H1 (cell line): ENCODE data around the gene DENND1A. TPM values are rescaled to one million over a fixed set of nuclear protein-coding genes. Genes with fewer than 3 reads are reported as not detected.

Experiments used
- CTCF ChIA-PET: fragments of 300-600 bp; sonication (Branson Sonifier 250); formaldehyde crosslinking; loops from one replicate; lab custom pipeline; 2021; ENCODE audit not compliant: partially characterized antibody; lab: Charles Lee
- POLR2A ChIA-PET: fragments of 300-600 bp; sonication (Branson Sonifier 250); formaldehyde crosslinking; loops from one replicate; lab custom pipeline; 2021; ENCODE audit warnings: inconsistent platforms; ENCODE audit not compliant: partially characterized antibody; lab: Charles Lee
- DNase-seq, 2 experiments: peaks; one replicate each; pipeline versions ENCODE4 v3.0.0 to v3.0.0-alpha.2; 2010 to 2022; ENCODE audit warnings: low spot score in 2 of 2, low read depth in 1 of 2, mixed read lengths in 1 of 2
- FAIRE-seq: peaks from 2 replicates; lab custom pipeline; 2011; peaks lifted over from hg19 to GRCh38; lab: Jason Lieb, UNC
- H2AFZ ChIP-seq: 2 replicates; pipeline ENCODE4 v1.8.1; 2012; ENCODE audit warnings: low read length, inconsistent platforms
- H2AK5ac ChIP-seq: 2 replicates; pipeline ENCODE4 v1.6.1; 2013; ENCODE audit warnings: low read depth, low read length
- H2BK120ac ChIP-seq: replicated peaks from 2 replicates; pipeline ENCODE3; 2013; ENCODE audit warnings: low read depth, low read length, inconsistent platforms
- H2BK12ac ChIP-seq: 2 replicates; pipeline ENCODE4 v1.6.1; 2013; ENCODE audit warnings: low read depth, low read length
- H2BK15ac ChIP-seq: 2 replicates; pipeline ENCODE4 v1.6.1; 2013; ENCODE audit warnings: low read length
- H2BK20ac ChIP-seq: 2 replicates; pipeline ENCODE4 v1.6.1; 2013; ENCODE audit warnings: low read length
- H2BK5ac ChIP-seq: 2 replicates; pipeline ENCODE4 v1.6.1; 2013; ENCODE audit warnings: low read depth, low read length
- H3K14ac ChIP-seq: 2 replicates; pipeline ENCODE4 v1.6.1; 2013; ENCODE audit warnings: inconsistent platforms; ENCODE audit not compliant: insufficient read length
- H3K18ac ChIP-seq: 2 replicates; pipeline ENCODE4 v1.6.1; 2013; ENCODE audit warnings: low read length; ENCODE audit errors: extremely low read depth
- H3K23ac ChIP-seq: 2 replicates; pipeline ENCODE4 v1.6.1; 2013; ENCODE audit warnings: inconsistent platforms; ENCODE audit not compliant: insufficient read length
- H3K23me2 ChIP-seq: 2 replicates; pipeline ENCODE4 v1.6.1; 2013; ENCODE audit warnings: low read depth, low read length
- H3K27ac ChIP-seq: 2 replicates; pipeline ENCODE4 v1.6.1; 2011; ENCODE audit warnings: low read depth, low read length, inconsistent platforms
- H3K27me3 ChIP-seq, 4 experiments: replicated peaks in 1 of 4; 1 replicate in 1 of 4; 2 replicates in 3 of 4; pipeline versions ENCODE4 v1.6.1 to v1.8.1; 2011 to 2013; ENCODE audit warnings: low read length in 3 of 4, mild to moderate bottlenecking in 3 of 4, inconsistent platforms in 2 of 4, mixed read lengths in 2 of 4, moderate library complexity in 1 of 4; ENCODE audit not compliant: control insufficient read depth in 3 of 4, insufficient read depth in 3 of 4; ENCODE audit errors: extremely low read depth in 1 of 4
- H3K36me3 ChIP-seq, 4 experiments: 2 replicates each; pipeline versions ENCODE4 v1.6.1 to v1.8.1; 2011 to 2013; ENCODE audit warnings: mild to moderate bottlenecking in 4 of 4, low read length in 3 of 4, moderate library complexity in 2 of 4, control low read depth in 1 of 4, inconsistent platforms in 1 of 4; ENCODE audit not compliant: insufficient read depth in 4 of 4, control insufficient read depth in 2 of 4
- H3K4ac ChIP-seq: replicated peaks from 2 replicates; pipeline ENCODE3; 2013; ENCODE audit warnings: low read length, low read depth, mixed read lengths, inconsistent platforms; ENCODE audit not compliant: insufficient read length
- H3K4me1 ChIP-seq, 4 experiments: replicated peaks in 1 of 4; 1 replicate in 1 of 4; 2 replicates in 3 of 4; pipeline versions ENCODE4 v1.6.1 to v1.8.1; 2011 to 2013; ENCODE audit warnings: low read length in 3 of 4, inconsistent platforms in 2 of 4, mixed read lengths in 1 of 4; ENCODE audit not compliant: insufficient read depth in 4 of 4, control insufficient read depth in 3 of 4
- H3K4me2 ChIP-seq, 2 experiments: 2 replicates each; pipeline versions ENCODE4 v1.6.1 to v1.8.1; 2011 to 2013; ENCODE audit warnings: low read depth in 2 of 2, low read length in 2 of 2, control low read depth in 1 of 2, inconsistent platforms in 1 of 2, mild to moderate bottlenecking in 1 of 2; ENCODE audit not compliant: insufficient read depth in 1 of 2
- H3K4me3 ChIP-seq, 4 experiments: fragments of 200-600, 300-600 bp in 1 of 4; sonication (generic), shearing (Covaris generic), sonication (Bioruptor Twin) in 1 of 4; 2 replicates each; pipeline versions ENCODE4 v1.5.1 to v1.8.1; 2011 to 2016; ENCODE audit warnings: low read length in 4 of 4, low read depth in 3 of 4, control low read depth in 2 of 4, inconsistent platforms in 2 of 4, mild to moderate bottlenecking in 2 of 4, mixed read lengths in 1 of 4, moderate library complexity in 1 of 4; ENCODE audit not compliant: insufficient read depth in 2 of 4; ENCODE audit errors: extremely low read depth in 1 of 4
- H3K56ac ChIP-seq: replicated peaks from 2 replicates; pipeline ENCODE3; 2013; ENCODE audit warnings: low read depth, mild to moderate bottlenecking, mixed read lengths, low read length, inconsistent platforms; ENCODE audit not compliant: insufficient read length
- H3K79me1 ChIP-seq: 2 replicates; pipeline ENCODE4 v1.6.1; 2013; ENCODE audit warnings: low read depth, low read length, control low read depth
- H3K79me2 ChIP-seq, 2 experiments: 2 replicates each; pipeline versions ENCODE4 v1.6.1 to v1.8.1; 2012 to 2013; ENCODE audit warnings: low read length in 2 of 2, mild to moderate bottlenecking in 2 of 2, inconsistent platforms in 1 of 2; ENCODE audit not compliant: insufficient read depth in 2 of 2, control insufficient read depth in 1 of 2
- H3K9ac ChIP-seq, 4 experiments: replicated peaks in 1 of 4; 1 replicate in 1 of 4; 2 replicates in 3 of 4; pipeline versions ENCODE4 v1.6.1 to v1.8.1; 2011 to 2013; ENCODE audit warnings: low read depth in 3 of 4, low read length in 3 of 4, control low read depth in 2 of 4, mild to moderate bottlenecking in 2 of 4, moderate library complexity in 2 of 4, inconsistent platforms in 1 of 4; ENCODE audit errors: extremely low read depth in 1 of 4
- H3K9me3 ChIP-seq, 2 experiments: 2 replicates each; pipeline versions ENCODE4 v1.6.1 to v1.8.1; 2012 to 2013; ENCODE audit warnings: mild to moderate bottlenecking in 2 of 2, moderate library complexity in 2 of 2, control low read depth in 1 of 2, inconsistent platforms in 1 of 2, low read depth in 1 of 2, low read length in 1 of 2, mixed read lengths in 1 of 2; ENCODE audit not compliant: insufficient read depth in 2 of 2
- H4K20me1 ChIP-seq, 2 experiments: replicated peaks in 1 of 2; 2 replicates each; pipeline versions ENCODE3 to v1.8.1; 2011 to 2013; ENCODE audit warnings: inconsistent platforms in 2 of 2, low read length in 2 of 2, mild to moderate bottlenecking in 1 of 2; ENCODE audit not compliant: insufficient read depth in 2 of 2, control insufficient read depth in 1 of 2
- H4K5ac ChIP-seq: 2 replicates; pipeline ENCODE4 v1.6.1; 2013; ENCODE audit warnings: low read length, low read depth, mixed read lengths, inconsistent platforms; ENCODE audit not compliant: insufficient read length
- H4K8ac ChIP-seq: 2 replicates; pipeline ENCODE4 v1.8.0; 2013; ENCODE audit warnings: mild to moderate bottlenecking, moderate library complexity, low read length, inconsistent platforms; ENCODE audit not compliant: insufficient read depth; ENCODE audit errors: extremely low read depth
- H4K91ac ChIP-seq: replicated peaks from 2 replicates; pipeline ENCODE3; 2013; ENCODE audit warnings: low read length, mixed read lengths, inconsistent platforms; ENCODE audit not compliant: insufficient read length
- FOSL1 ChIP-seq: IDR thresholded peaks from 2 replicates; pipeline ENCODE4 v1.6.1; 2011; ENCODE audit warnings: mild to moderate bottlenecking, low read depth, low read length, moderate library complexity; ENCODE audit not compliant: insufficient read depth
- HDAC6 ChIP-seq: IDR thresholded peaks from one replicate; pipeline ENCODE4 v1.7.1; 2012; ENCODE audit warnings: low read depth, mild to moderate bottlenecking, inconsistent platforms, low read length, moderate library complexity
- MAFK ChIP-seq: IDR thresholded peaks from 2 replicates; pipeline ENCODE4 v1.6.1; 2012; ENCODE audit warnings: low read depth, mild to moderate bottlenecking, improper control_type of control experiment, low read length
- NANOG ChIP-seq: IDR thresholded peaks from 2 replicates; pipeline ENCODE4 v1.6.1; 2011; ENCODE audit warnings: low read length, low read depth, mild to moderate bottlenecking, inconsistent platforms; ENCODE audit not compliant: insufficient read depth, poor library complexity, severe bottlenecking
- TAF1 ChIP-seq: IDR thresholded peaks from 2 replicates; pipeline ENCODE4 v1.6.1; 2011; ENCODE audit warnings: mild to moderate bottlenecking, low read depth, low read length
- TBP ChIP-seq: IDR thresholded peaks from 2 replicates; pipeline ENCODE4 v1.6.1; 2011; ENCODE audit warnings: low read depth, low read length, improper control_type of control experiment
- TCF12 ChIP-seq: IDR thresholded peaks from 2 replicates; pipeline ENCODE4 v1.6.1; 2011; ENCODE audit warnings: low read depth, mild to moderate bottlenecking, low read length
- WGBS, 2 experiments: shearing (Covaris generic) in 1 of 2; methylation state at CpG; one replicate each; pipeline versions ENCODE4 v1.1.6 to v1.1.7; 2013 to 2015; ENCODE audit warnings: low lambda C conversion rate in 2 of 2, mixed read lengths in 2 of 2, inconsistent platforms in 1 of 2, low coverage in 1 of 2, missing lambda C conversion rate in 1 of 2; ENCODE audit not compliant: insufficient replicate concordance in 2 of 2, insufficient coverage in 1 of 2, insufficient read length in 1 of 2; ENCODE audit errors: extremely low coverage in 1 of 2, missing lambda C conversion rate in 1 of 2; 5-methylcytosine and 5-hydroxymethylcytosine counted together
- polyA plus RNA-seq, 7 experiments: library from polyadenylated mRNA; depleted of rRNA in 3 of 7; stranded (reverse) in 5 of 7; unstranded in 2 of 7; fragments of >200 nt in 5 of 7; fragments of 200-250 nt in 2 of 7; gene quantifications; 1 replicate in 5 of 7; 2 replicates in 1 of 7; 4 replicates in 1 of 7; pipeline versions ENCODE4 v1.2.1 to v1.2.3, GENCODE V29; 2011 to 2013; ENCODE audit warnings: missing spikeins in 2 of 7, mixed read lengths in 2 of 7
- total RNA-seq: library from RNA; stranded (reverse); fragmentation: NEBNext Ultra II Directional; extraction: Animal tissue kit (Norgen Biotek cat#: 25700); gene quantifications from 2 replicates; pipeline ENCODE4 v1.2.1, GENCODE V29; 2021
- TF ChIP-seq, protein P1 (sequence below): IDR thresholded peaks from 2 replicates; pipeline ENCODE4 v1.6.1; 2011; ENCODE audit warnings: low read length, improper control_type of control experiment

Gene DENND1A
- total and polyA plus RNA-seq, 2 of the 8 experiments (the other 6 are each of a cell fraction or from before 2014, with no cell fraction given), result 24.1 to 26.4 TPM

DNA sequence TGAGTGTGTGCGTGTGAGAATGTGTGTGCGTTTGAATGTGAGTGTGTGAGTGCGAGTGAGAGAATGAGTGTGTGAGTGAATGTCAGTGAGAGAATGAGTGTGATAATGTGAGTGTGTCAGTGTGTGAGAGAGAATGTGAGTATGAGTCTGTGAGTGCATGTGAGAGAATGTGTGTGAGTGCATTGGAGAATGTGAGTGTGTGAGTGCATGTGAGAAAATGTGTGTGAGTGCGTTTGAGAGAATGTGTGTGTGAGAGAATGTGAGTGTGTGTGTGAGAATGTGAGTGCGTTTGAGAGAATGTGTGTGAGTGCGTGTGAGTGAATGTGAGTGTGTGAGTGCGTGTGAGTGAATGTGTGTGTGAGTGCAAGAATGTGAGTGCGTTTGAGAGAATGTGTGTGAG lies 42.7 kb upstream of the DENND1A start:
- no peak overlapping the region for H3K18ac ChIP-seq
- H3K79me1 ChIP-seq, result no peaks in the 10 kb centered on the region
- H3K27me3 ChIP-seq, result no peaks in the 10 kb centered on the region; a peak in 1 of 7 replicates
- H3K9ac ChIP-seq, result no peak overlapping the region
- ChIA-PET CTCF (no interaction called here), POLR2A (no interaction called here)
- no peak overlapping the region for H4K5ac ChIP-seq
- no peak overlapping the region for H3K4me3 ChIP-seq
- H2BK120ac ChIP-seq, result no peak overlapping the region
- H2BK12ac ChIP-seq, result peak overlapping the region; percentile 53; the same call in 1 of the 2 replicates
- no peak for TF ChIP-seq HDAC6
- no peak for TF ChIP-seq FOSL1
- TF ChIP-seq, protein P1, sequence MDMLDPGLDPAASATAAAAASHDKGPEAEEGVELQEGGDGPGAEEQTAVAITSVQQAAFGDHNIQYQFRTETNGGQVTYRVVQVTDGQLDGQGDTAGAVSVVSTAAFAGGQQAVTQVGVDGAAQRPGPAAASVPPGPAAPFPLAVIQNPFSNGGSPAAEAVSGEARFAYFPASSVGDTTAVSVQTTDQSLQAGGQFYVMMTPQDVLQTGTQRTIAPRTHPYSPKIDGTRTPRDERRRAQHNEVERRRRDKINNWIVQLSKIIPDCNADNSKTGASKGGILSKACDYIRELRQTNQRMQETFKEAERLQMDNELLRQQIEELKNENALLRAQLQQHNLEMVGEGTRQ, result no peak
- TF ChIP-seq TAF1, result no peak
- TF ChIP-seq NANOG, result no peak
- TF ChIP-seq TCF12, result no peak
- TF ChIP-seq MAFK, result no peak
- no peak for TF ChIP-seq TBP
- peak overlapping the region; percentile 96 for H2AK5ac ChIP-seq
- H4K20me1 ChIP-seq, result peaks cover 0 to 21% of the 10 kb centered on the region in 2 experiments
- no peak overlapping the region for H2BK20ac ChIP-seq
- H3K56ac ChIP-seq, result peak overlapping the region; percentile 92
- H4K91ac ChIP-seq, result peak overlapping the region; percentile 86
- peaks cover 24% of the 10 kb centered on the region for H3K23me2 ChIP-seq
- peaks cover 0 to 4% of the 10 kb centered on the region in 2 experiments; a peak in 2 of 4 replicates for H3K79me2 ChIP-seq
- no peak overlapping the region for H2AFZ ChIP-seq
- DNase-seq (no peak), FAIRE-seq (no peak)
- H2BK15ac ChIP-seq, result peak overlapping the region; percentile 82
- H2BK5ac ChIP-seq, result no peak overlapping the region
- H3K23ac ChIP-seq, result no peak overlapping the region
- WGBS, 2 experiments, result 86 to 100% methylated on average over 8 of the region's 8 CpGs
- no peak overlapping the region for H4K8ac ChIP-seq
- H3K36me3 ChIP-seq, result no peaks in the 10 kb centered on the region; a peak in 2 of 8 replicates
- no peak overlapping the region for H3K14ac ChIP-seq
- no peak overlapping the region; a peak in 1 of 4 replicates for H3K4me2 ChIP-seq
- no peak overlapping the region for H3K27ac ChIP-seq
- H3K4me1 ChIP-seq, result no peaks in the 10 kb centered on the region
- peaks cover 3 to 22% of the 10 kb centered on the region in 2 experiments; a peak in 2 of 4 replicates for H3K9me3 ChIP-seq
- H3K4ac ChIP-seq, result no peak overlapping the region
